ENCODE measurements around the gene OXSR1.
"Not testable (repeated sequence)": the region's sequence is repeated elsewhere in the genome, so short reads cannot be mapped to it uniquely, and the experiment has no call there.

Gene OXSR1

DNA sequence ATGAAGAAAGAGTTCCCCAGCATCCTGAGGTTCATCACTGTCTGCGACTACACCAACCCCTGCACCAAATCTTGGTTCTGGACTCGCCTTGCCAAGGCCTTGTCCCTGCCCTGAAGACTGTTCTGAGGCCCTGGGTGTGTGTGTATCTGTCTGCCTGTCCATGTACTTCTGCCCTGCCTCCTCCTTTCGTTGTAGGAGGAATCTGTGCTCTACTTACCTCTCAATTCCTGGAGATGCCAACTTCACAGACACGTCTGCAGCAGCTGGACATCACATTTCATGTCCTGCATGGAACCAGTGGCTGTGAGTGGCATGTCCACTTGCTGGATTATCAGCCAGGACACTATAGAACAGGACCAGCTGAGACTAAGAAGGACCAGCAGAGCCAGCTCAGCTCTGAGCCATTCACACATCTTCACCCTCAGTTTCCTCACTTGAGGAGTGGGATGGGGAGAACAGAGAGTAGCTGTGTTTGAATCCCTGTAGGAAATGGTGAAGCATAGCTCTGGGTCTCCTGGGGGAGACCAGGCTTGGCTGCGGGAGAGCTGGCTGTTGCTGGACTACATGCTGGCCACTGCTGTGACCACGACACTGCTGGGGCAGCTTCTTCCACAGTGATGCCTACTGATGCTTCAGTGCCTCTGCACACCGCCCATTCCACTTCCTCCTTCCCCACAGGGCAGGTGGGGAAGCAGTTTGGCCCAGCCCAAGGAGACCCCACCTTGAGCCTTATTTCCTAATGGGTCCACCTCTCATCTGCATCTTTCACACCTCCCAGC is 24.0 kb upstream of the OXSR1 start:
- in situ Hi-C loops (cut with MboI; ENCODE audit: low sequenced_read_pairs) = no loop called here

GRCh38 chr3:38141952-38142273 is 23.4 kb upstream of the OXSR1 start:
- in situ Hi-C loops (cut with MboI; ENCODE audit: low sequenced_read_pairs) = no loop called here

GRCh38 chr3:38142959-38143358 is 22.4 kb upstream of the OXSR1 start:
- in situ Hi-C loops (cut with MboI; ENCODE audit: low sequenced_read_pairs) = no loop called here

DNA sequence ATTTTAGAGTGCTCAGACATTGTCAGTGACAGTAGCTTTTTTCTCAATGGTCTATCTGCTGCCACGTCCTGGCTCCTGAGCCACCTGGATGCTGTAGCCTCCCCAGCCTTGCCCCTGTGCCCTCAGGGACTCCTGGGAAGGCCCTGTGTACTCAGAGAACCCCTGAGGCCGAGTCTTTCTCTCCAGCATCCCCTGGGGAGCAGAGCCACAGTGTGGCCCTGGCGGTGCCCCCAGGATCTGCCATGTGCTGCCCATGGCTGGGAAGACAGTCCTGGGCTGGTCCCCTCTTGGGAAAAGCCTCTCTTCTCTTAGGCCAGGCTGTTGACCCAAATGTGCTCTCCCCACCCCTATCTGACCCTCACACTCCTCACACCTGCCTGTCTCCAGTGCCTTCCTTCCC is 21.8 kb upstream of the OXSR1 start:
- in situ Hi-C loops (cut with MboI; ENCODE audit: low sequenced_read_pairs) = no loop called here

GRCh38 chr3:38146504-38146903 is 18.8 kb upstream of the OXSR1 start:
- in situ Hi-C loops (cut with MboI; ENCODE audit: low sequenced_read_pairs) = no loop called here

DNA sequence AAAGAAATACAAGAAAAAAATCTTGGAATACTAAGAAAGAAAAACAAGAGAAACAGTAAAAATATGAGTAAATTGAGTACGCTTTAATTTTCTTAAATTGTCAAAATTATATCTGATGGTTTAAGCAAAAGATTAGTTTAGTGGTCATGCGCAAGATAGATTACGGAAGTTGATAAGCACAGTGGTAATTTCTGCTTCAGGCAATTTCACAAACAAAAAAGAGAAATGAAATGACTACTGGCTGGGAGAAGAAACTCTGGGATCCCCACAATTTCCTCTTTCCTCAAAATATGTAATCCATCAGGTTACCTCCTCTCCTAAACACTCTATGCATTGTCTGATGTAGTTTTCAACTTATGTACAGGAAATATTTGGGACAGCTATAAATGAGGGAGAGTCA is 17.9 kb upstream of the OXSR1 start:
- in situ Hi-C loops (cut with MboI; ENCODE audit: low sequenced_read_pairs) = no loop called here

DNA sequence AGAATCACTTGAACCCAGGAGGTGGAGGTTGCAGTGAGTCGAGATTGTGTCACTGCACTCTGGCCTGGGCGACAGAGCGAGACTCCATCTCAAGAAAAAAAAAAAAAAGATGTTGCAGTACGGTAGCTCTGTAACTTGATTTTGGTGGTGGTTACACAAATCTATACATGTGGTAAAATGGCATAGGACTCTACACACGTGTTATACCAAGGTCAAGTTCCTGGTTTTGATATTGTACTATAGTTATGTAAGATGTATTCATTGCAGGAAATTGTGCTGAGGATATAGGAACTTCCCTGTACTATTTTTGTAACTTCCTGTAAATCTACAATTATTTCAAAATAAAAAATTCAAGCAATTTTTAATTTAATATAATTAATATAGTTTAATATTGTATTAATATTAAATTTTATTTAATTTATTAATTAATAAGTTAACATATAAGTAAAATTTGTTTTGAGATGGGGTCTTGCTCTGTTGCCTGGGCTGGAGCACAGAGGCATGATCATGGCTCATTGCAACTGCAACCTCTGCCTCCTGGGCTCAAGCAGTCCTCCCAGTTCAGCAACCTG is 16.9 kb upstream of the OXSR1 start:
- in situ Hi-C loops (cut with MboI; ENCODE audit: low sequenced_read_pairs) = no loop called here

GRCh38 chr3:38149708-38150107 is 15.6 kb upstream of the OXSR1 start:
- in situ Hi-C loops (cut with MboI; ENCODE audit: low sequenced_read_pairs) = no loop called here

- in situ Hi-C loops (cut with MboI; ENCODE audit: low sequenced_read_pairs) = no loop called here
Measured at GRCh38 chr3:38150780-38151528, 14.4 kb upstream of the OXSR1 start.

DNA sequence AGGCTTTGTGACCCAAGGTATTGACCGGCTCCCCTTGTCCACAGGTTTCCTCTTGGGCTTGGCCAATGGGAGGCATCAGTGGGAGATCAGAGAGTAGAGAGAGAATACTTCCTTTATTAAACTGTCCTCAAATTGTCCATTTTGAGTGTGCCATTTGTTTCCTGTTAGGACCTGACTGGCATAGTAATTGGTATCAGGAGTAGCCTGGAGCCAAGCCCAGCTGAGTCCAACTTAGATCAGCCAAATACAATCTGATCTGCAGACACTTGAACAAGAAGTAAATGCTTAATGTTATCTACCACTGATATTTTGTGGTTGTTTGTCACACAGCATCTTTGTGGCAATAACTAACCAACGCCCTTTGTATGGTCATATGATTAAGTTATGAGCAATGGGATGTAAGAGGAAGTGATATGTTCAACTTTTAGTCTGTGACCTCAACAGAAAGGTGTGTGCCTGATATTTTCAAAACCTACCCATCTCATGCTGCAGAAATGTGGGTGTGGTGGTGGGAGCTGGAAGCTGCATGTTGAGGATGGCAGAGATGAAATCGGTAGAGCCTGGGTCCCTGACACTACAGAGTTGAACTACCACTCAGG is 13.6 kb upstream of the OXSR1 start:
- in situ Hi-C loops (cut with MboI; ENCODE audit: low sequenced_read_pairs) = no loop called here

- in situ Hi-C loops (cut with MboI; ENCODE audit: low sequenced_read_pairs) = no loop called here
Measured at GRCh38 chr3:38152609-38153008, 12.7 kb upstream of the OXSR1 start.

DNA sequence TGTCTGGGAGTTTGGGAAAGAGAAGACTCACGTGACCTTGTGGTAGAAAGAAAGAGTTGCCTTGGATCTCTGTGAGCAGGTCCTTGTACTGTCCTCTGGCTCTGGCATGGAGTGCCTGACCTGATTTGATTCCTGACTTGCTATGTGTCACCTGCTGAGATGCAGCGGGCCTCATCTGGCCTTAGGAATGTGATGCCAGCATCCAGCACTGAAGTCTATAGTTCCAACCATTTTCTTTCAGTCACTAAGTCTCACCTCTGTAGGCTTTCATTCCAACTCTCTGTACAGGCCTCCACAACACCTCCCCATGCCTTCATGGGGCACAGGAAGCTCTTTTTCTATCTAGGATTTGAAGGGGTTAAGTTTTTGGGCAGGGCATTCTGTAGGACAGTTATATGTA is 12.1 kb upstream of the OXSR1 start:
- in situ Hi-C loops (cut with MboI; ENCODE audit: low sequenced_read_pairs) = no loop called here

DNA sequence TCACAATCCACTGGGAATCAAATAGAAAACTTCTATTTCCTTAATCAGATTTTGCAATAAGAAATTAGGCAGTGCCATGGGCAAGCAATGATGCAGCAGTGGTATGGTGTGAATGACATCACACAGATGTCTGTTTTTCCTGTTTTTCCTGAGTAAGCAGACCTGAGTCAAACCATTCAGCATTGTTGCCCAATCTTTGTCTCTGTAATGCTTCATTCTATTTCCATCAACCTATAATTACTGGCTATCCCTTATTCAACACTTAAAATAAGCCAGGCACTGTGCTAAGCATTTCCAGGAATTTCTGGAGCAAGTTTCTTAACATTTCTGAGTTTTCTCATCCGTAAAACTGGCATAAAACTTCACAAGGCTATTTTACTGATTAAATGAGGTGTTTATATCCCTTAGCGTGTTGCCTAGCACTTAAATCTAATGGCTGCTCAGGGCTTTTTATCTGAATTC is 11.3 kb upstream of the OXSR1 start:
- in situ Hi-C loops (cut with MboI; ENCODE audit: low sequenced_read_pairs) = no loop called here

DNA sequence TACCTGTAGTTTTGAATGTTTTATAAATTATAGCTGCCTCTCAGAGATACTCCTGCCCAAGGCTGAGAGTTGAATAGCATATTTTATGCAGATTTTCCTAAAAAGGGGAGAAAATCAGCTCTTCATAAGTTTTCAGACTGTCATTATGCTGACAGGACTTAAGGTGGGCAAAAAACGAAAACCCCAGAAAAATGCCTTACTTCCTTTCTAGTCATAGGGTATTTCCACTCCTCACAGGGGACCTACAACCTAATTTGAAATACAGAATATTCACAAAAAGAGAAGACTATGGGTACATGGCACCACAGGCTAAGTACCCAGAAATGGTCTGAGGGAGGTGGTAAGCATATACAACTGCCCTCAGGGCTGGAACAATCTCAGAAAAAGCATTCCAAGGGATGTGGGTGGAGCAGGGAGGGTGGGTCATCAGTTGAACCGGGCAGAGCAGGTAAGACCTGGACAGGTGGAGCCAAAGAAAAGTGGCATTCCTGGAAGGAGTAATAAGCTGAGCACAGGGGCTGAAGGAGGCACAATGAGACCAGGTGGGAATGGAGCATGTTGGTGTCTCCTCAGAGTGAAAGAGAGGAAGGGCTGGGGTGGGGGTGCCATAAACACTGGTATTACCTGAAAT is 10.6 kb upstream of the OXSR1 start:
- in situ Hi-C loops (cut with MboI; ENCODE audit: low sequenced_read_pairs) = no loop called here

DNA sequence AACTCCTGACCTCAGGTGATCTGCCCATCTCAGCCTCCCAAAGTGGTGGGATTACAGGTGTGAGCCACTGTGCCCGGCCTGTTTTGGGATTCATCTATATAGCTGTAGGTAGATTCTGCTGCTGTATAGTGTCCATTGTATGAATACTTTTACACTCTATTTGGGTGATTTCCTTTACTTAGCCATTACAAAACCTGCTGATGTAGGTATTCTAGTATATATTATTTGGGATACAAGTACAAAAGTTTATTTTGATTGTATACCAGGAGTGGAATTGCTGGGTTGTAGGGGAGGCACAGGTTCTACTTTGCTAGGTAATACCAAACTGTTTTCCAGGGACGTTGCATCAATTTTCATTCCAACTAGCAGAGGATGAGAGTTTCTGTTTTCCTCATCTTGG is 9.5 kb upstream of the OXSR1 start:
- in situ Hi-C loops (cut with MboI; ENCODE audit: low sequenced_read_pairs) = no loop called here

DNA sequence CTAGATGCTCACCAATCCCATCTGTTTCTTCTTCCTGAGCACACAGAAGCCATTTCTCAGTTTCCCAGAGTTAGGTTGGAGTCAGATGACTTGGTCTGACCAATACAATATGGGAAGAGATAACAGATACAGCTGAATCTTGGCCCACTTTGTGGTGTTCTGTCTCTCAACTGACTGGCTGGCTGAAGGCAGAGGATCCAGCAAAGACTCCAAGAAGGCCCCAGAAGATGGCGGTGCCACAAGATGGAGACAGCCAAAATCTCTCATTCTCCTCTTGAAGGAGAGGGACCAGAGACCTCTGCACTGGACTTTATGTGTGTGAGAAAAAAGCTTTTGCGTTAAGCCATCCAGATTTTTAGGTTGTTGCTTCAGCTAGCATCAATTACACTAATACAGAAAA is 8.2 kb upstream of the OXSR1 start:
- in situ Hi-C loops (cut with MboI; ENCODE audit: low sequenced_read_pairs) = no loop called here

DNA sequence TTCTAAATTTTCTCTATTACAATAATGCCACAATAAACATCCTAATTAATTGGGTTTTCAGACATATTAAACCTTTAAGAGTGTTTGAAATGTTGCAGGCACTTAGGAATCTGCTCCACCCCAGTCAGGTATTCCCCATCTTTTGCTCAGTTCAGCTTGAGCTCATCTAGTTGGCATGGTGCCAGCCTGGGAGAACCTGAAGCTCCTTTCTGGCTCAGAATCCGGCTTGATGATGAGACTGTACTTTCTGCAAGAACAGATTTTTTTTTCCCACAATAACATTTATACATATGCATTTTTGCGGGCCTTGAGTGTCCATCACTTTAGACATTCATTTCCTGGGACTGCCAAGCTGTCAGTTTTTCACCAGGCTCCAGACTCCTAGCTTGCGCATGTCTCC is 7.7 kb upstream of the OXSR1 start:
- in situ Hi-C loops (cut with MboI; ENCODE audit: low sequenced_read_pairs) = no loop called here

DNA sequence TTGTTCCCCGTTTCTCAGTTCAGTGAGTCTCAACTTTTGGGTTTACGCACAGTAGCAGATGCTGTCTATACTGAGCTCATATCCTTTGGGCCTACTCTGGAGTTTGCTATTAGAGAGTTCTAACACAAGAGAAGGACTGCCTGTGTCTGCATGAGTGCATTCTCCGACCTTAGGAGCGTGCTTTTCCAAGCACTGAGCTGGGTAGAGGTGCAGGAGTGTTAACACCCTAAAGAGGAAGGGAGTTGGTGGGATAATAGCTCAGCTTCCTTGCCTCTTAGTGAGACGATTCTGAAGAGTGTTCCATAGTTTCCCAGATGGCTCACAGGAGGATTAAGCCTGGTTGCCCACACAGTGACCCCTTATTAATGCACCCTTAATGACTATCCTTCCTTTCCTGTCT is 6.9 kb upstream of the OXSR1 start:
- in situ Hi-C loops (cut with MboI; ENCODE audit: low sequenced_read_pairs) = no loop called here

GRCh38 chr3:38160704-38161103 is 4.6 kb upstream of the OXSR1 start:
- in situ Hi-C loops (cut with MboI; ENCODE audit: low sequenced_read_pairs) = not testable (repeated sequence)

DNA sequence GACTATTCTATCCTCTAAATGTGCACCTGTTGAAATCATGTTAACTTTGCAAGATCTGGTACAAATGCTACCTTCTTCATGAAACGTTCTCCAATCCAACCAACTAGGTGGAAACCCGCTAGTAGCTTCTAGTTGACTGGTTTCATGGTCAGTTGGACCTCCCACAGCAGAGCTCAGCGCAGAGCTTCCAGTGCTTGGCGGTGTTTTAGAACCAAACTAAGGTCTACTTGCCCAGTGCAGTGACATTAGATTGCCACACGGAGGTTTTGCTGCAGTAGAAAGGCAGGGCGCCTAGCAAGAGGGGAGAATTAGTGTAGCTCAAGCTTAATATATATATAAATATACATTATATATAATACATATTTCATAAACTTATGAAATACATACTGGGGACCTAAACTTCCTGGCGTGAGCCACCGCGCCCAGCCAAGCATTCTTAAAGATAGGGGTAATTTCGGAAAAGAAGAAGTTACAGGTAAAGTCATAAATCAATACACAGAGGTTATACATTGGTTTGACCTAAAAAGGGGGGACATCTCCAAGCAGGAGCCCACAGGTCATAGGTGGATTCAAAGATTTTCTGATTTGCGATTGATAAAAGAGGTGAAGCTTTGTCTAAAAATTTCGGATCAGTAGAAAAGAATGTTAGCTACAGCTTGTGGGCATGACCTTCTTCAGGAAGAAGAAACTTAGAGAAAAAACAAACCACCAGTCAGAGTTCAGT is 2.1 kb upstream of the OXSR1 start:
- in situ Hi-C loops (cut with MboI; ENCODE audit: low sequenced_read_pairs) = no loop called here

Measured in hTERT RPE-1 (cell line).